ENCODE measurements around the gene KIAA1143. TPM values are rescaled to one million over a fixed set of nuclear protein-coding genes. Genes with fewer than 3 reads are reported as not detected.

Gene KIAA1143
- total RNA-seq, 4 donors from 2014 or later, result 8.9 to 21.5 (median 10.9) TPM

DNA sequence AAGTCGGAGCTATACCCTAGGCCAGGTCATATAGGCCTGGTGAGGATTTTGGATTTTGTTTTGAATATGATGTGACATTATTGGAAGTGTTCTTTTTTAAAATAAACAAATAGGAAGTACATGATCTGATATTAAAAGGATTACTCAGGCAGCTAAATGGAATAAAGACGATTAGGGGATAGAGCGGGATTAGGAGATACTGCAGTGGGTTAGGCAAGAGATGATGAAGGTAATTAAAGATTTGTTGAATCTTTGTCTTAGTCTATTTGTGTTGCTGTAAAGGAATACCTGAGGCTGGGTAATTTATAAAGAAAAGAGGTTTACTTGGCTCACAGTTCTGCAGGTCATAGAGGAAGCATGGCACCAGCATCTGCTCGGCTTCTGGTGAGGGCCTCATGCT lies 21.5 kb upstream of the KIAA1143 start:
- Histone ChIP-seq H3K4me1 (no peaks in the 10 kb centered on the region), H3K4me3 (no peak overlapping the region)
- TF ChIP-seq, protein P1, sequence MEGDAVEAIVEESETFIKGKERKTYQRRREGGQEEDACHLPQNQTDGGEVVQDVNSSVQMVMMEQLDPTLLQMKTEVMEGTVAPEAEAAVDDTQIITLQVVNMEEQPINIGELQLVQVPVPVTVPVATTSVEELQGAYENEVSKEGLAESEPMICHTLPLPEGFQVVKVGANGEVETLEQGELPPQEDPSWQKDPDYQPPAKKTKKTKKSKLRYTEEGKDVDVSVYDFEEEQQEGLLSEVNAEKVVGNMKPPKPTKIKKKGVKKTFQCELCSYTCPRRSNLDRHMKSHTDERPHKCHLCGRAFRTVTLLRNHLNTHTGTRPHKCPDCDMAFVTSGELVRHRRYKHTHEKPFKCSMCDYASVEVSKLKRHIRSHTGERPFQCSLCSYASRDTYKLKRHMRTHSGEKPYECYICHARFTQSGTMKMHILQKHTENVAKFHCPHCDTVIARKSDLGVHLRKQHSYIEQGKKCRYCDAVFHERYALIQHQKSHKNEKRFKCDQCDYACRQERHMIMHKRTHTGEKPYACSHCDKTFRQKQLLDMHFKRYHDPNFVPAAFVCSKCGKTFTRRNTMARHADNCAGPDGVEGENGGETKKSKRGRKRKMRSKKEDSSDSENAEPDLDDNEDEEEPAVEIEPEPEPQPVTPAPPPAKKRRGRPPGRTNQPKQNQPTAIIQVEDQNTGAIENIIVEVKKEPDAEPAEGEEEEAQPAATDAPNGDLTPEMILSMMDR (IDR thresholded peaks at IDR 0.05), result no peak
- no peak for TF ChIP-seq POLR2A (IDR thresholded peaks at IDR 0.05)

DNA sequence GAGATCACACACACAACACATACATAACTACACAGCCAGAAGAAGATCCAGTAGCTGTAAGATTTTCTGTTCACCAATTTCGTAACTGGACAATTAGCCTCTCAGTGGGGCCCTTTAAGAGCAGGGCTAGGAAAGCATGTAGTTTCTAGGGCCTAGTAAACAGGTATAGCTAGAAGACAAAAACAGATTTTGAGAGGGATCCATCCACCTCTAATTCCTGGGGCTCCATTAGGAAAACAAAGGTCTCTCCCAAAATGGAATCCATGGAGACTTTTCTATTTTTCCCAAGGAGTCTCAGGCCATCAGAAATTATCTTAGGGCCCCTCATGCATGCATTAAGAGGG lies 10.7 kb upstream of the KIAA1143 start:
- Histone ChIP-seq H3K9me3 (peaks cover 0 to 19% (median 0%) of the 10 kb centered on the region in 4 donors), H3K27ac (no peak overlapping the region), H3K4me1 (no peaks in the 10 kb centered on the region), H3K36me3 (no peaks in the 10 kb centered on the region), H3K27me3 (no peaks in the 10 kb centered on the region), H3K4me3 (no peak overlapping the region)
- no peak for DNase-seq
- no peak for TF ChIP-seq POLR2A (IDR thresholded peaks at IDR 0.05)
- TF ChIP-seq, protein P1 (IDR thresholded peaks at IDR 0.05), result no peak

More for the DNA sequence above, 21.5 kb upstream of the KIAA1143 start:
- H3K9me3 ChIP-seq, result no peaks in the 10 kb centered on the region
- H3K27ac ChIP-seq, result no peak overlapping the region
- DNase-seq, result no peak
- H3K36me3 ChIP-seq, result no peaks in the 10 kb centered on the region
- H3K27me3 ChIP-seq, result no peaks in the 10 kb centered on the region

DNA sequence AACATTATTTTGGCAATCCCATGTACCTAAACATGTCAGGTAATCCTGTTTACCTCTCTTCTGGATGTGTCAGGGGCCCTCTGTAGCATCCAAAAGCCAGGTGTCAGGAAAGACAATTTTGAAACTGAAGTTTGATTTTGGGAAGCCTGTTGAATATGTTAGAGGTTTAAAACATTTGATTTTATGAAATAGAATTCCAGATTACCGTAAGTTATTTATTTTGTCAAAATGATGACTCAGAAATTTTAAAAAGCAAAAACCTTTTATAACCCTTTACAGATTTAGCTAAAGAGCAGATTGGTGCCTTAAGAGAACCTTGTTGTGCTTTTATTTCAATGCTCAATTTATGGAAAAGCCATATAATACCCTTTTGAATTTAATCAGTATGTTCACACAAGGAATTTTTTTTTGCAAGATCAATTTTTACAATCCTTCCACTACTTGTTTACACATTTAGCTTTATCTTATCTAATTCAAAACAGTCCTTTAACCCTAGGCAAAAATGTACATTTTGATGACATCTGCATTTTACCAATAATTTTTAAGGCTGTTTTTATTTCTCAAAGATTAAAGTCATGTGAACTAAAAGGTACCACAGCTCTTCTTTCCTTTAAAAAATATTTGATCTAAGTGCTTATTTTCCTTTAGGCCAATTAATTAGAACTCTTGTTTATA lies 10.1 kb upstream of the KIAA1143 start:
- no peak overlapping the region for H3K27ac ChIP-seq
- no peaks in the 10 kb centered on the region for H3K27me3 ChIP-seq
- H3K9me3 ChIP-seq, result peaks cover 0 to 19% (median 0%) of the 10 kb centered on the region in 4 donors
- TF ChIP-seq, protein P1 (IDR thresholded peaks at IDR 0.05), result no peak
- no peak for TF ChIP-seq POLR2A (IDR thresholded peaks at IDR 0.05)
- DNase-seq, result no peak
- H3K4me1 ChIP-seq, result no peaks in the 10 kb centered on the region
- no peak overlapping the region for H3K4me3 ChIP-seq
- no peaks in the 10 kb centered on the region for H3K36me3 ChIP-seq

DNA sequence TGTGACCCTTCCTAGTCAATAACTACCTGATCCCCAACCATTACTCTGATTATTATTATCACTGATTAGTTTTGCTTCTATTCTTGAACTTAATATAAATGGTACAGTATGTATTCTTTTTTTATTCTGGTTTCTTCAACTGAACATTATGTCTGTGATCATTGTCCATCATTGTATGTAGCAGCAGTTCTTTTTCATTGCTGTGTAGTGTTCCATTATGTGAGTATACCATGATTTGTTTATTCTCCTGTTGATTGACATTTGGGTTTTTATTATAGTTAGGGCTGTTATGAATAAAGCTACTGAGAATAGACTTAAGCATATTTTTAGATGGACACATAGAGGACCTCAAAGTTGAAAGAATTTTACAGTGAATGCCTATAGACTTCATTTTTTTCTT lies 2.8 kb upstream of the KIAA1143 start:
- no peak overlapping the region for H3K4me3 ChIP-seq
- H3K4me1 ChIP-seq, result peaks cover 4 to 18% (median 5%) of the 10 kb centered on the region in 4 donors
- H3K36me3 ChIP-seq, result no peaks in the 10 kb centered on the region
- no peaks in the 10 kb centered on the region for H3K9me3 ChIP-seq
- DNase-seq, result no peak
- no peaks in the 10 kb centered on the region for H3K27me3 ChIP-seq
- H3K27ac ChIP-seq, result no peak overlapping the region
- no peak for TF ChIP-seq POLR2A (IDR thresholded peaks at IDR 0.05)
- TF ChIP-seq, protein P1 (IDR thresholded peaks at IDR 0.05), result no peak

DNA sequence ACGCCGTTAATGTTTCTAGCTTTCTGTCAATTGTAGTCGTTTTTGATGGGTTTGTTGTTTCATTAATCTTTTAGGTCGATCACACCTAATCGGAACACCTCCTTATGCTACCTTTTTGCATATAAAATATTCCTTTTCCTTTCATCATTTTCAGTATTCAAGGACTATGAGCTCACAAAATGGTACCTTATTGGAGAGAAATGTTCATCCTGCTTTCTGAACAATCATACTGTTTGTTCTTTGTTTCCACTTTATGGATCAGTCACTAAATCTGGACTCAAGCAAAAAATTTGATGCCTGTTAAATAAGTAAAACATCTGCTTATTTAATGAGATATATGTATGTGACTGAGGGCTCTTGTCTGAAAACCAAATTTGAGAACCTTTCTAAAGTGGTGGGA lies 1.3 kb upstream of the KIAA1143 start:
- H3K9me3 ChIP-seq, result no peaks in the 10 kb centered on the region
- TF ChIP-seq POLR2A (IDR thresholded peaks at IDR 0.05), result no peak
- TF ChIP-seq, protein P1 (IDR thresholded peaks at IDR 0.05), result no peak
- peaks cover 4 to 18% (median 5%) of the 10 kb centered on the region in 4 donors for H3K4me1 ChIP-seq
- no peaks in the 10 kb centered on the region for H3K36me3 ChIP-seq
- no peak overlapping the region for H3K27ac ChIP-seq
- DNase-seq, result no peak
- no peaks in the 10 kb centered on the region for H3K27me3 ChIP-seq
- peak overlapping the region in 1 of 4 donors; percentile 73 for H3K4me3 ChIP-seq

Measured in Peyer's patch (tissue), 4 donors.